HepG2 (cell line): ENCODE results near the gene CC2D1A. TPM values are rescaled to one million over a fixed set of nuclear protein-coding genes. Genes with fewer than 3 reads are reported as not detected.

Experiments
- ATAC-seq: fragments of 200-7000 bp; cut with Tn5 transposase; 3 replicates; pipeline ENCODE4 v1.9.1; 2020; ENCODE audit warnings: mild to moderate bottlenecking, moderate library complexity
- BruUV-seq: library from RNA; stranded (reverse); fragments of 400-500 nt; replicated peaks from 2 replicates; lab custom pipeline; 2021; lab: Mats Ljungman, UMichigan
- CTCF ChIA-PET: fragments of 300-600 bp; formaldehyde crosslinking; extraction: SDS; loops from one replicate; lab custom pipeline; 2021; ENCODE audit warnings: low total read pairs, inconsistent platforms, low intra/inter-chr PET ratio; lab: Yijun Ruan, JAX
- POLR2A ChIA-PET: fragments of 350-600 bp; sonication (Branson Sonifier 250); formaldehyde crosslinking; loops from one replicate; lab custom pipeline; 2020; ENCODE audit warnings: antibody characterized with exemption, inconsistent platforms; lab: Yijun Ruan, JAX
- DNase-seq: peaks from one replicate; pipeline ENCODE4 v3.0.0-alpha.2; 2015; ENCODE audit warnings: low spot score
- FAIRE-seq: peaks from 3 replicates; lab custom pipeline; 2011; peaks lifted over from hg19 to GRCh38; lab: Jason Lieb, UNC
- H2AFZ ChIP-seq: one replicate; pipeline ENCODE4 v1.6.1; 2011; ENCODE audit warnings: low read length, inconsistent platforms
- H3K27ac ChIP-seq: fragments of 300-600 bp; 3 replicates; pipeline ENCODE4 v1.8.0; 2011; ENCODE audit warnings: mixed run types, mild to moderate bottlenecking, mixed read lengths, low read length, inconsistent platforms; ENCODE audit not compliant: insufficient read depth; ENCODE audit errors: extremely low read length
- H3K27me3 ChIP-seq, 2 experiments: fragments of 200-600 bp in 1 of 2; 2 replicates in 1 of 2; 3 replicates in 1 of 2; pipeline versions ENCODE4 v1.6.0 to v1.8.0; 2011; ENCODE audit warnings: low read length in 2 of 2, mild to moderate bottlenecking in 2 of 2, moderate library complexity in 2 of 2, inconsistent platforms in 1 of 2; ENCODE audit not compliant: insufficient read depth in 2 of 2, control insufficient read depth in 1 of 2
- H3K36me3 ChIP-seq, 2 experiments: fragments of 200-600 bp in 1 of 2; replicated peaks in 1 of 2; 2 replicates in 1 of 2; 3 replicates in 1 of 2; pipeline versions ENCODE4 v1.5.1 to v1.8.0; 2011; ENCODE audit warnings: low read length in 2 of 2, inconsistent platforms in 1 of 2; ENCODE audit not compliant: insufficient read depth in 2 of 2, control insufficient read depth in 1 of 2
- H3K4me1 ChIP-seq: 2 replicates; pipeline ENCODE4 v1.5.1; 2012; ENCODE audit warnings: low read length, inconsistent platforms; ENCODE audit not compliant: insufficient read depth
- H3K4me2 ChIP-seq: 2 replicates; pipeline ENCODE4 v1.6.0; 2011; ENCODE audit warnings: low read depth, low read length, inconsistent platforms
- H3K4me3 ChIP-seq, 3 experiments: fragments of 200-600 bp in 1 of 3; sonication (generic), shearing (Covaris generic) in 1 of 3; replicated peaks in 1 of 3; 2 replicates each; pipeline ENCODE4 v1.5.1; 2011 to 2016; ENCODE audit warnings: low read length in 3 of 3, inconsistent platforms in 2 of 3, low read depth in 2 of 3, mild to moderate bottlenecking in 2 of 3, control low read depth in 1 of 3, mixed read lengths in 1 of 3; ENCODE audit not compliant: insufficient read depth in 1 of 3
- H3K79me2 ChIP-seq: one replicate; pipeline ENCODE4 v1.6.1; 2011; ENCODE audit warnings: low read length, inconsistent platforms; ENCODE audit not compliant: insufficient read depth
- H3K9ac ChIP-seq: 2 replicates; pipeline ENCODE4 v1.6.0; 2011; ENCODE audit warnings: mild to moderate bottlenecking, low read depth, low read length, inconsistent platforms; ENCODE audit not compliant: insufficient read depth
- H3K9me3 ChIP-seq: 2 replicates; pipeline ENCODE4 v1.5.1; 2012; ENCODE audit warnings: mild to moderate bottlenecking, low read length
- H4K20me1 ChIP-seq: 2 replicates; pipeline ENCODE4 v1.6.0; 2011; ENCODE audit warnings: inconsistent platforms, mild to moderate bottlenecking, low read length, moderate library complexity; ENCODE audit not compliant: insufficient read depth
- GZF1 ChIP-seq: sonication (generic); formaldehyde crosslinking; IDR thresholded peaks from 2 replicates; pipeline ENCODE4 v1.5.1; 2020; ENCODE audit warnings: mild to moderate bottlenecking, missing genetic modification reagents
- HDAC2 ChIP-seq: sonication (generic); formaldehyde crosslinking; IDR thresholded peaks from 2 replicates; pipeline ENCODE4 v1.4.0; 2020; ENCODE audit warnings: missing genetic modification reagents
- HMGXB3 ChIP-seq: sonication (generic); formaldehyde crosslinking; IDR thresholded peaks from 2 replicates; pipeline ENCODE4 v1.4.0; 2020; ENCODE audit warnings: missing genetic modification reagents, borderline replicate concordance
- MED13 ChIP-seq: sonication (generic); formaldehyde crosslinking; IDR thresholded peaks from 2 replicates; pipeline ENCODE4 v1.5.0; 2020; ENCODE audit warnings: missing genetic modification reagents
- RFX5 ChIP-seq: IDR thresholded peaks from 2 replicates; pipeline ENCODE4 v1.6.1; 2011; ENCODE audit warnings: low read depth, low read length, improper control_type of control experiment
- SIN3B ChIP-seq: fragments of 150-350 bp; IDR thresholded peaks from 2 replicates; pipeline ENCODE4 v1.6.1; 2014; ENCODE audit warnings: low read length
- SMAD1 ChIP-seq: sonication (generic); formaldehyde crosslinking; IDR thresholded peaks from 2 replicates; pipeline ENCODE4 v1.4.0; 2020; ENCODE audit warnings: missing genetic modification reagents, low read depth, mild to moderate bottlenecking, borderline replicate concordance
- SMAD9 ChIP-seq: sonication (generic); formaldehyde crosslinking; IDR thresholded peaks from 2 replicates; pipeline ENCODE4 v1.5.1; 2020; ENCODE audit warnings: mild to moderate bottlenecking, missing genetic modification reagents
- ZBTB2 ChIP-seq: sonication (generic); formaldehyde crosslinking; IDR thresholded peaks from 2 replicates; pipeline ENCODE4 v1.8.0; 2022; ENCODE audit warnings: low read depth, missing genetic modification reagents
- ZC3H13 ChIP-seq: sonication (generic); formaldehyde crosslinking; IDR thresholded peaks from 2 replicates; pipeline ENCODE4 v1.8.1; 2023; ENCODE audit warnings: mild to moderate bottlenecking, missing genetic modification reagents, moderate library complexity
- ZNF124 ChIP-seq: sonication (generic); formaldehyde crosslinking; IDR thresholded peaks from 2 replicates; pipeline ENCODE4 v1.4.0; 2020; ENCODE audit warnings: missing genetic modification reagents
- ZNF317 ChIP-seq: sonication (generic); formaldehyde crosslinking; IDR thresholded peaks from 2 replicates; pipeline ENCODE4 v1.5.0; 2020; ENCODE audit warnings: mild to moderate bottlenecking, missing genetic modification reagents
- ZSCAN22 ChIP-seq: sonication (generic); formaldehyde crosslinking; IDR thresholded peaks from 2 replicates; pipeline ENCODE4 v1.4.0; 2020; ENCODE audit warnings: mild to moderate bottlenecking, missing genetic modification reagents
- WGBS: methylation state at CpG from one replicate; pipeline ENCODE4 v1.1.6; 2017; ENCODE audit warnings: low lambda C conversion rate; 5-methylcytosine and 5-hydroxymethylcytosine counted together
- in situ Hi-C: cut with HindIII; loops from 2 replicates; pipeline ENCODE4 v1.10.0; 2017; ENCODE audit warnings: low pct_unique_long_range_greater_than_20kb; ENCODE audit not compliant: extremely low pct_ligation_motif_present
- intact Hi-C: fragments of 100-400 bp; cut with micrococcal nuclease; formaldehyde crosslinking; loops from one replicate; pipeline ENCODE4 v1.10.0; 2022; ENCODE audit not compliant: unreplicated experiment
- polyA plus RNA-seq, 8 experiments: library from polyadenylated mRNA; depleted of rRNA in 3 of 8; stranded (reverse) in 7 of 8; unstranded in 1 of 8; fragments of >200 nt; fragmentation: Illumina TruSeq in 4 of 8; extraction: Trizol in 4 of 8; gene quantifications; 2 replicates each; pipeline versions ENCODE4 v1.2.1 to v1.2.3, GENCODE V29; 2011 to 2016; ENCODE audit warnings: low read depth in 4 of 8, missing spikeins in 1 of 8, mixed read lengths in 1 of 8; ENCODE audit not compliant: insufficient read depth in 1 of 8
- total RNA-seq, 5 experiments: library from RNA; depleted of rRNA; stranded (reverse); fragments of >200 nt; fragmentation: Illumina TruSeq; extraction: Trizol; gene quantifications; 2 replicates each; pipeline ENCODE4 v1.2.3, GENCODE V29; 2016; ENCODE audit warnings: low read depth in 1 of 5

CC2D1A gene
- total and polyA plus RNA-seq, 2 of the 13 experiments (the other 11 are each of a cell fraction or from before 2014, with no cell fraction given): 9.7 to 11.5 TPM

- WGBS: 94% methylated on average over 11 of the region's 17 CpGs
- CTCF ChIA-PET: no interaction called here
- TF ChIP-seq SMAD9 (CRISPR knock-in tag) (no peak), ZNF124 (no peak), ZC3H13 (CRISPR knock-in tag) (no peak), ZNF317 (CRISPR knock-in tag) (no peak), ZBTB2 (CRISPR knock-in tag) (no peak)
- TF ChIP-seq, all 625 proteins: peak for 0
- in situ Hi-C loops (no loop called here), intact Hi-C loops (no loop called here)
- H2AFZ ChIP-seq: no peak overlapping the region
- peaks cover 8 to 16% of the 10 kb centered on the region in 2 experiments for H3K36me3 ChIP-seq
- H4K20me1 ChIP-seq: no peaks in the 10 kb centered on the region
- FAIRE-seq (no peak), ATAC-seq (no peak), DNase-seq (no peak)
- no peak overlapping the region for H3K4me2 ChIP-seq
- peaks cover 0 to 10% of the 10 kb centered on the region in 2 experiments; a peak in 1 of 5 replicates for H3K27me3 ChIP-seq
- no peak overlapping the region for H3K27ac ChIP-seq
- H3K4me1 ChIP-seq: peaks cover 7% of the 10 kb centered on the region
- H3K9ac ChIP-seq: no peak overlapping the region
- POLR2A ChIA-PET: no interaction called here
- BruUV-seq: no TSS peak
- H3K4me3 ChIP-seq: no peak overlapping the region
- H3K9me3 ChIP-seq: no peaks in the 10 kb centered on the region
- H3K79me2 ChIP-seq: no peaks in the 10 kb centered on the region
Observed at GRCh38 chr19:13929956-13930355, 24.0 kb downstream of the CC2D1A start.

GRCh38 chr19:13930402-13930801, 24.4 kb downstream of the CC2D1A start:
- intact Hi-C loops (no loop called here), in situ Hi-C loops (no loop called here)
- H3K4me3 ChIP-seq: no peak overlapping the region
- peaks cover 7% of the 10 kb centered on the region for H3K4me1 ChIP-seq
- POLR2A ChIA-PET: no interaction called here
- no peak for ATAC-seq
- no peak for DNase-seq
- H3K27ac ChIP-seq: no peak overlapping the region
- peaks cover 0 to 10% of the 10 kb centered on the region in 2 experiments; a peak in 1 of 5 replicates for H3K27me3 ChIP-seq
- CTCF ChIA-PET: no interaction called here
- H2AFZ ChIP-seq: no peak overlapping the region
- FAIRE-seq: no peak
- WGBS: 91% methylated on average over 5 of the region's 17 CpGs
- peaks cover 8 to 16% of the 10 kb centered on the region in 2 experiments for H3K36me3 ChIP-seq
- H3K9me3 ChIP-seq: no peaks in the 10 kb centered on the region
- H3K4me2 ChIP-seq: no peak overlapping the region
- H3K9ac ChIP-seq: no peak overlapping the region
- no TSS peak for BruUV-seq
- H3K79me2 ChIP-seq: no peaks in the 10 kb centered on the region
- H4K20me1 ChIP-seq: no peaks in the 10 kb centered on the region
- TF ChIP-seq HDAC2 (CRISPR knock-in tag) (no peak), MED13 (no peak), SMAD1 (CRISPR knock-in tag) (no peak), RFX5 (no peak), HMGXB3 (CRISPR knock-in tag) (no peak), SIN3B (no peak), GZF1 (CRISPR knock-in tag) (no peak), ZSCAN22 (CRISPR knock-in tag) (no peak)
